Measurements from ENCODE around the gene DRD4. TPM values are rescaled to one million over a fixed set of nuclear protein-coding genes. Genes with fewer than 3 reads are reported as not detected.

DRD4 gene
- total RNA-seq, 1 donor from 2014 or later, result 1.3 TPM

DNA sequence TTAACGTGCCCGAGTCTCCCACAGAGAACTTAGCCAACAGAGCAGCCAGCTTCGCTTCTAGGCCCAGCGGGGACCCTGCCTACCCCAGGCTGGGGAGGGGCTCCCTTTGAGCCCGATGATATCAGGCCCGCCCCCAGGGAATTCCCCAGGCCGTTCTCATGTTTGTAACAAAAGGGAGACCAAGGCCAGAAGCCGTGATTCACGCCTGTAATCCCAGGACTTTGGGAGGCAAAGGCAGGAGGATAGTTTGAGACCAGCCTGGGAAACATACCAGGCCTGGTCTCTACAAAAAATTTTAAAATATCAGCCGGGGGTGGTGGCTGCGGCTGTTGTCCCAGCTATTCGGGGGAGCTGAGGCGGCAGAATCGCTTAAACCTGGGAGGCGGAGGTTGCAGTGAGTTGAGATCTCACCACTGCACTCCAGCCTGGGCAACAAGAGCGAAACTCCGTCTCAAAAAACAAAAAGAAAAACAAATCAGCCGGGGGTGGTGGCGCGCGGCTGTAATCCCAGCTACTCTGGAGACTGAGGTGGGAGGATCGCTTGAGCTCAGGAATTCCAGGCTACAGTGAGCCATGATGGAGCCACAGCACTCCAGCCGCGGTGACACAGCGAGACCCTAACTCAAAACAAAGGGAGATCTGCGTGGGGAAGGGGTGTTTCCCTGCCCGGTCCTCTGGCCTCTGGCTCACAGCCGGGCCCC lies 1.7 kb downstream of the DRD4 start:
- Histone ChIP-seq H3K4me1 (peaks cover 16% of the 10 kb centered on the region), H3K4me3 (no peak overlapping the region), H3K36me3 (peaks cover 15% of the 10 kb centered on the region), H3K27ac (no peak overlapping the region), H3K9me3 (no peaks in the 10 kb centered on the region), H3K27me3 (ENCODE audit: low read depth) (peaks cover 32% of the 10 kb centered on the region)
- no peak for ATAC-seq
- intact Hi-C loops (cut with DNase I), result no loop called here
- TF ChIP-seq CTCF (IDR thresholded peaks at IDR 0.05), result no peak
- DNase-seq, result no peak

GRCh38 chr11:639332-639955 lies 2.4 kb downstream of the DRD4 start:
- peaks cover 16% of the 10 kb centered on the region for H3K4me1 ChIP-seq
- intact Hi-C loops (cut with DNase I), result no loop called here
- TF ChIP-seq CTCF (IDR thresholded peaks at IDR 0.05), result no peak
- H3K4me3 ChIP-seq, result no peak overlapping the region
- ATAC-seq (no peak), DNase-seq (no peak)
- H3K9me3 ChIP-seq, result no peaks in the 10 kb centered on the region
- peaks cover 32% of the 10 kb centered on the region for H3K27me3 ChIP-seq (ENCODE audit: low read depth)
- no peak overlapping the region for H3K27ac ChIP-seq
- peaks cover 21% of the 10 kb centered on the region for H3K36me3 ChIP-seq

DNA sequence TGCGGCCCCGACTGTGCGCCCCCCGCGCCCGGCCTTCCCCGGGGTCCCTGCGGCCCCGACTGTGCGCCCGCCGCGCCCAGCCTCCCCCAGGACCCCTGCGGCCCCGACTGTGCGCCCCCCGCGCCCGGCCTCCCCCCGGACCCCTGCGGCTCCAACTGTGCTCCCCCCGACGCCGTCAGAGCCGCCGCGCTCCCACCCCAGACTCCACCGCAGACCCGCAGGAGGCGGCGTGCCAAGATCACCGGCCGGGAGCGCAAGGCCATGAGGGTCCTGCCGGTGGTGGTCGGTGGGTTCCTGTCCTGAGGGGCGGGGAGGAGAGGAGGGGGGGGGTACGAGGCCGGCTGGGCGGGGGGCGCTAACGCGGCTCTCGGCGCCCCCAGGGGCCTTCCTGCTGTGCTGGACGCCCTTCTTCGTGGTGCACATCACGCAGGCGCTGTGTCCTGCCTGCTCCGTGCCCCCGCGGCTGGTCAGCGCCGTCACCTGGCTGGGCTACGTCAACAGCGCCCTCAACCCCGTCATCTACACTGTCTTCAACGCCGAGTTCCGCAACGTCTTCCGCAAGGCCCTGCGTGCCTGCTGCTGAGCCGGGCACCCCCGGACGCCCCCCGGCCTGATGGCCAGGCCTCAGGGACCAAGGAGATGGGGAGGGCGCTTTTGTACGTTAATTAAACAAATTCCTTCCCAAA lies 3.1 kb downstream of the DRD4 start:
- DNase-seq (no peak), ATAC-seq (no peak)
- Histone ChIP-seq H3K36me3 (peaks cover 22% of the 10 kb centered on the region), H3K4me3 (no peak overlapping the region), H3K4me1 (peaks cover 16% of the 10 kb centered on the region), H3K9me3 (no peaks in the 10 kb centered on the region), H3K27ac (no peak overlapping the region), H3K27me3 (ENCODE audit: low read depth) (peaks cover 32% of the 10 kb centered on the region)
- TF ChIP-seq CTCF (IDR thresholded peaks at IDR 0.05), result no peak
- intact Hi-C loops (cut with DNase I), result no loop called here

DNA sequence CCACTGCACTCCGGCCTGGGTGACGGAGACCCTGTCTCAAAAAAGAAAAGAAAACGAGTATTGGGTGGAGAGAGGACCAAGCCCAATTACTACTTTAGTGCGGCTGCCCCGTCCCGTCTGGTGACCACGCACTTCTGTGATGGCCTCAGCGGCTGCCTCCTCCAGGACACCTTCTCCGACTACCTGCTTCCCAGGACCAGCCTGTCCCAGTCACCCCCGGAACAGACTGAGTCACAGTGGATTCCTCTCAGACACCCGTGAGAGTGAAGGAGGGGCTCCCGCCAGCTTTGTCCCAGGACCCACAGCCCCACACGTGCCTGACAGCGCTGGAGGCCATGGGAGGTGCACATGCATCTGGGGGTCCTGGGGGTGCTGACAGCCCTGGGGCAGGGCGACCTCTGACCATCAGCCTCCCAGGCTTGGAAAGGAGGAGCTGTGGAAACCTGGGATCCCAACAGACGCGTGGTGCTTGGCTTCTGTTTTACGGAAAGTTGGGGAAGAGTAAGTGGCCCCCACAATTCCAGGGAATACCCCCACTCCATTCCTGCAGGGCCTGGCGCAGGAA lies 4.8 kb downstream of the DRD4 start:
- peaks cover 12% of the 10 kb centered on the region for H3K4me1 ChIP-seq
- DNase-seq (no peak), ATAC-seq (no peak)
- H3K4me3 ChIP-seq, result no peak overlapping the region
- H3K9me3 ChIP-seq, result no peaks in the 10 kb centered on the region
- H3K27ac ChIP-seq, result no peak overlapping the region
- peaks cover 27% of the 10 kb centered on the region for H3K36me3 ChIP-seq
- intact Hi-C loops (cut with DNase I), result no loop called here
- TF ChIP-seq CTCF (IDR thresholded peaks at IDR 0.05), result no peak
- H3K27me3 ChIP-seq (ENCODE audit: low read depth), result peaks cover 22% of the 10 kb centered on the region

DNA sequence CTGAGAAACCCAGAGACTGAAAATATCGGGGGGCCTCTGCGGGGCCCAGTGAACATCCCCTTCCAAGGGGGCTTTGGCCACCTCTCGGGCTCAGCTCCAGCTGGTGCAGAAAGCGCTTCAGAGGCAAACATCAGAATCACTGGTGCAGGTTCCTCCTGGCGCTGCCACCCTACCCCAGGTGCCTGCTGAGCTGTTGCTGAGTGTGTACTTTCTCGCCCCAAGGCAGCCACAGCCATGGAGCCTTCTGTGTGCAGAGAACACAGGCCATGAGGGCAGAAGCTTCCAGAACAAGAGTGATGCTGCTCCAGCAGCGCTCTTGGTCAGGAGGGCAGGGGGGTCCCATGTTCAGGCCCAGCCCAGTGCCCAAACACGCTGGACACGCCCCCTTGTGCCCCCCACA lies 6.3 kb downstream of the DRD4 start:
- H3K9me3 ChIP-seq, result no peaks in the 10 kb centered on the region
- H3K4me1 ChIP-seq, result peaks cover 5% of the 10 kb centered on the region
- intact Hi-C loops (cut with DNase I), result no loop called here
- peaks cover 9% of the 10 kb centered on the region for H3K27me3 ChIP-seq (ENCODE audit: low read depth)
- no peak for TF ChIP-seq CTCF (IDR thresholded peaks at IDR 0.05)
- no peak overlapping the region for H3K27ac ChIP-seq
- H3K4me3 ChIP-seq, result no peak overlapping the region
- DNase-seq (no peak), ATAC-seq (no peak)
- H3K36me3 ChIP-seq, result peaks cover 27% of the 10 kb centered on the region
